ENCODE results near the gene DNAJC1.

Gene DNAJC1

DNA sequence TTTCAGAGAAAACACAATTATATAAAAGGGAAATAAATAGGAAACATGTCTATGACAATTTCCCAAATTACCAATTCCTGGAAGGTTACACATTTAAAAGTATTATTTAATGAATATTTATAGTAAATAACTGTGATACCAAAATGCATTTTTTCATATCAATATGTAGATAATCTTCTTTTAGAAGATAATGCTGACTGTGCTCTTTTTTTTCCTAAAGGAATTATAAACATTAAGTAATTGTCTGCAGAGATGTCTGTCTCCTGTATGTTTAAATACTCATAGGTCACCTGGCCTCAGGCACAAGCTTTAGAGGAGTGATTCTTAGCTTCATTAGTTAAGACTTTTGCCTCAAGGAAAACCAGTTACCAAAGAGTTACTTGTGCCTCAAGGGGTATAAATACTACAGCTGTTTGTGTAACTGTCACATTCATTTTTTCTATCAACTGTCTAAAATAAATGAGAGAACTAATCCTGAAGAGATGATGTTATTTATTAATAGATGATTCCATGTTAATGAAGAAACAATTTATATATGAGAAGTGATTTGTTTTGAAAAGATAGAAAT, 77.1 kb downstream of the DNAJC1 start:
- H3K4me1 ChIP-seq (ENCODE audit: control insufficient read depth, low read length): no peaks in the 10 kb centered on the region
- no peaks in the 10 kb centered on the region for H3F3A ChIP-seq (ENCODE audit: control insufficient read depth, insufficient read depth)
- H3K27ac ChIP-seq (ENCODE audit: low read depth, low read length): no peak overlapping the region
- H3K4me3 ChIP-seq (ENCODE audit: low read length): no peak overlapping the region
- no peak overlapping the region for H3K4me2 ChIP-seq (ENCODE audit: low read length)
- no peaks in the 10 kb centered on the region for H4K20me1 ChIP-seq (ENCODE audit: control insufficient read depth, insufficient read depth, low read depth, low read length)
- no peaks in the 10 kb centered on the region for H3K36me3 ChIP-seq (ENCODE audit: control insufficient read depth, low read length)
- H3K79me2 ChIP-seq (ENCODE audit: control insufficient read depth, low read length): no peaks in the 10 kb centered on the region
- TF ChIP-seq CTCF (IDR thresholded peaks at IDR 0.05; ENCODE audit: low read depth, low read length, poor library complexity, severe bottlenecking) (no peak), EZH2phosphoT487 (IDR thresholded peaks at IDR 0.05; ENCODE audit: borderline replicate concordance, low read length) (no peak)
- H3K9me2 ChIP-seq (replicated peaks; ENCODE audit: control insufficient read depth, low read length): no peaks in the 10 kb centered on the region
- H3K27me3 ChIP-seq (ENCODE audit: control insufficient read depth, low read length): no peaks in the 10 kb centered on the region
- H3K9me3 ChIP-seq (ENCODE audit: control insufficient read depth, insufficient read depth, low read length): no peaks in the 10 kb centered on the region

- H3K4me3 ChIP-seq (ENCODE audit: low read length): no peak overlapping the region
- no peak overlapping the region for H3K27ac ChIP-seq (ENCODE audit: low read depth, low read length)
- H3K27me3 ChIP-seq (ENCODE audit: control insufficient read depth, low read length): no peaks in the 10 kb centered on the region
- H3K4me1 ChIP-seq (ENCODE audit: control insufficient read depth, low read length): no peaks in the 10 kb centered on the region
- no peak overlapping the region for H3K4me2 ChIP-seq (ENCODE audit: low read length)
- H3K9me3 ChIP-seq (ENCODE audit: control insufficient read depth, insufficient read depth, low read length): no peaks in the 10 kb centered on the region
- H3F3A ChIP-seq (ENCODE audit: control insufficient read depth, insufficient read depth): no peaks in the 10 kb centered on the region
- H4K20me1 ChIP-seq (ENCODE audit: control insufficient read depth, insufficient read depth, low read depth, low read length): no peaks in the 10 kb centered on the region
- no peak for TF ChIP-seq EZH2phosphoT487 (IDR thresholded peaks at IDR 0.05; ENCODE audit: borderline replicate concordance, low read length)
- TF ChIP-seq CTCF (IDR thresholded peaks at IDR 0.05; ENCODE audit: low read depth, low read length, poor library complexity, severe bottlenecking): no peak
- no peaks in the 10 kb centered on the region for H3K79me2 ChIP-seq (ENCODE audit: control insufficient read depth, low read length)
- H3K9me2 ChIP-seq (replicated peaks; ENCODE audit: control insufficient read depth, low read length): no peaks in the 10 kb centered on the region
- H3K36me3 ChIP-seq (ENCODE audit: control insufficient read depth, low read length): no peaks in the 10 kb centered on the region
These were observed 77.7 kb downstream of the DNAJC1 start for GRCh38 chr10:21925851-21926250.

GRCh38 chr10:21924511-21924910, 79.0 kb downstream of the DNAJC1 start:
- Histone ChIP-seq H3K27me3 (ENCODE audit: control insufficient read depth, low read length) (no peaks in the 10 kb centered on the region), H3F3A (ENCODE audit: control insufficient read depth, insufficient read depth) (no peaks in the 10 kb centered on the region), H3K36me3 (ENCODE audit: control insufficient read depth, low read length) (no peaks in the 10 kb centered on the region), H4K20me1 (ENCODE audit: control insufficient read depth, insufficient read depth, low read depth, low read length) (no peaks in the 10 kb centered on the region), H3K27ac (ENCODE audit: low read depth, low read length) (no peak overlapping the region), H3K9me3 (ENCODE audit: control insufficient read depth, insufficient read depth, low read length) (no peaks in the 10 kb centered on the region), H3K9me2 (replicated peaks; ENCODE audit: control insufficient read depth, low read length) (no peaks in the 10 kb centered on the region), H3K4me3 (ENCODE audit: low read length) (no peak overlapping the region), H3K4me2 (ENCODE audit: low read length) (no peak overlapping the region), H3K4me1 (ENCODE audit: control insufficient read depth, low read length) (no peaks in the 10 kb centered on the region), H3K79me2 (ENCODE audit: control insufficient read depth, low read length) (no peaks in the 10 kb centered on the region)
- TF ChIP-seq CTCF (IDR thresholded peaks at IDR 0.05; ENCODE audit: low read depth, low read length, poor library complexity, severe bottlenecking) (no peak), EZH2phosphoT487 (IDR thresholded peaks at IDR 0.05; ENCODE audit: borderline replicate concordance, low read length) (no peak)
